ENCODE data around the gene ESPNL.

ESPNL gene

GRCh38 chr2:238091436-238092060 is 8.6 kb upstream of the ESPNL start:
- no peaks in the 10 kb centered on the region for H3K27me3 ChIP-seq (ENCODE audit: insufficient read depth, low read length, poor library complexity)
- no peaks in the 10 kb centered on the region for H3K79me2 ChIP-seq (ENCODE audit: insufficient read depth, low read length)
- H3K36me3 ChIP-seq (ENCODE audit: insufficient read depth, low read length) = peaks cover 43% of the 10 kb centered on the region
- DNase-seq (no peak), ATAC-seq (ENCODE audit: insufficient read depth, low read depth) (no peak)
- H3K4me2 ChIP-seq (ENCODE audit: insufficient read depth, low read length) = no peak overlapping the region
- TF ChIP-seq, protein P1, sequence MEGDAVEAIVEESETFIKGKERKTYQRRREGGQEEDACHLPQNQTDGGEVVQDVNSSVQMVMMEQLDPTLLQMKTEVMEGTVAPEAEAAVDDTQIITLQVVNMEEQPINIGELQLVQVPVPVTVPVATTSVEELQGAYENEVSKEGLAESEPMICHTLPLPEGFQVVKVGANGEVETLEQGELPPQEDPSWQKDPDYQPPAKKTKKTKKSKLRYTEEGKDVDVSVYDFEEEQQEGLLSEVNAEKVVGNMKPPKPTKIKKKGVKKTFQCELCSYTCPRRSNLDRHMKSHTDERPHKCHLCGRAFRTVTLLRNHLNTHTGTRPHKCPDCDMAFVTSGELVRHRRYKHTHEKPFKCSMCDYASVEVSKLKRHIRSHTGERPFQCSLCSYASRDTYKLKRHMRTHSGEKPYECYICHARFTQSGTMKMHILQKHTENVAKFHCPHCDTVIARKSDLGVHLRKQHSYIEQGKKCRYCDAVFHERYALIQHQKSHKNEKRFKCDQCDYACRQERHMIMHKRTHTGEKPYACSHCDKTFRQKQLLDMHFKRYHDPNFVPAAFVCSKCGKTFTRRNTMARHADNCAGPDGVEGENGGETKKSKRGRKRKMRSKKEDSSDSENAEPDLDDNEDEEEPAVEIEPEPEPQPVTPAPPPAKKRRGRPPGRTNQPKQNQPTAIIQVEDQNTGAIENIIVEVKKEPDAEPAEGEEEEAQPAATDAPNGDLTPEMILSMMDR (IDR thresholded peaks at IDR 0.05; ENCODE audit: borderline replicate concordance, extremely low read depth, low read length, poor library complexity, severe bottlenecking) = no peak
- TF ChIP-seq EZH2 (IDR thresholded peaks at IDR 0.05; ENCODE audit: borderline replicate concordance, low read depth, low read length, severe bottlenecking) = no peak
- no peak overlapping the region for H2AFZ ChIP-seq (ENCODE audit: low read depth, low read length)
- no peak overlapping the region for H3K4me3 ChIP-seq (ENCODE audit: low read depth in 1 of 2, low read length in 2 of 2)
- no peak overlapping the region for H3K27ac ChIP-seq (ENCODE audit: low read length)
- H4K20me1 ChIP-seq (ENCODE audit: insufficient read depth, low read length) = no peaks in the 10 kb centered on the region
- no peaks in the 10 kb centered on the region for H3K4me1 ChIP-seq (ENCODE audit: insufficient read depth, low read length)
- no peak overlapping the region for H3K9ac ChIP-seq (ENCODE audit: low read depth, low read length)
- no peaks in the 10 kb centered on the region for H3K9me3 ChIP-seq (ENCODE audit: insufficient read depth, low read length, severe bottlenecking)

- no peaks in the 10 kb centered on the region for H3K4me1 ChIP-seq (ENCODE audit: insufficient read depth, low read length)
- TF ChIP-seq, protein P1 (IDR thresholded peaks at IDR 0.05; ENCODE audit: borderline replicate concordance, extremely low read depth, low read length, poor library complexity, severe bottlenecking) = no peak
- TF ChIP-seq EZH2 (IDR thresholded peaks at IDR 0.05; ENCODE audit: borderline replicate concordance, low read depth, low read length, severe bottlenecking) = no peak
- no peak overlapping the region for H3K27ac ChIP-seq (ENCODE audit: low read length)
- no peak overlapping the region for H2AFZ ChIP-seq (ENCODE audit: low read depth, low read length)
- no peak overlapping the region for H3K4me2 ChIP-seq (ENCODE audit: insufficient read depth, low read length)
- DNase-seq (no peak), ATAC-seq (ENCODE audit: insufficient read depth, low read depth) (peak; percentile 23; the same call in 1 of the 3 replicates)
- no peak overlapping the region for H3K4me3 ChIP-seq (ENCODE audit: low read depth in 1 of 2, low read length in 2 of 2)
- H3K79me2 ChIP-seq (ENCODE audit: insufficient read depth, low read length) = no peaks in the 10 kb centered on the region
- H4K20me1 ChIP-seq (ENCODE audit: insufficient read depth, low read length) = peaks cover 5% of the 10 kb centered on the region; the same call in 1 of the 2 replicates
- no peak overlapping the region for H3K9ac ChIP-seq (ENCODE audit: low read depth, low read length)
- H3K36me3 ChIP-seq (ENCODE audit: insufficient read depth, low read length) = peaks cover 40% of the 10 kb centered on the region
- H3K9me3 ChIP-seq (ENCODE audit: insufficient read depth, low read length, severe bottlenecking) = no peaks in the 10 kb centered on the region
- no peaks in the 10 kb centered on the region for H3K27me3 ChIP-seq (ENCODE audit: insufficient read depth, low read length, poor library complexity)
These were observed 7.6 kb upstream of the ESPNL start for GRCh38 chr2:238092486-238093035.

DNA sequence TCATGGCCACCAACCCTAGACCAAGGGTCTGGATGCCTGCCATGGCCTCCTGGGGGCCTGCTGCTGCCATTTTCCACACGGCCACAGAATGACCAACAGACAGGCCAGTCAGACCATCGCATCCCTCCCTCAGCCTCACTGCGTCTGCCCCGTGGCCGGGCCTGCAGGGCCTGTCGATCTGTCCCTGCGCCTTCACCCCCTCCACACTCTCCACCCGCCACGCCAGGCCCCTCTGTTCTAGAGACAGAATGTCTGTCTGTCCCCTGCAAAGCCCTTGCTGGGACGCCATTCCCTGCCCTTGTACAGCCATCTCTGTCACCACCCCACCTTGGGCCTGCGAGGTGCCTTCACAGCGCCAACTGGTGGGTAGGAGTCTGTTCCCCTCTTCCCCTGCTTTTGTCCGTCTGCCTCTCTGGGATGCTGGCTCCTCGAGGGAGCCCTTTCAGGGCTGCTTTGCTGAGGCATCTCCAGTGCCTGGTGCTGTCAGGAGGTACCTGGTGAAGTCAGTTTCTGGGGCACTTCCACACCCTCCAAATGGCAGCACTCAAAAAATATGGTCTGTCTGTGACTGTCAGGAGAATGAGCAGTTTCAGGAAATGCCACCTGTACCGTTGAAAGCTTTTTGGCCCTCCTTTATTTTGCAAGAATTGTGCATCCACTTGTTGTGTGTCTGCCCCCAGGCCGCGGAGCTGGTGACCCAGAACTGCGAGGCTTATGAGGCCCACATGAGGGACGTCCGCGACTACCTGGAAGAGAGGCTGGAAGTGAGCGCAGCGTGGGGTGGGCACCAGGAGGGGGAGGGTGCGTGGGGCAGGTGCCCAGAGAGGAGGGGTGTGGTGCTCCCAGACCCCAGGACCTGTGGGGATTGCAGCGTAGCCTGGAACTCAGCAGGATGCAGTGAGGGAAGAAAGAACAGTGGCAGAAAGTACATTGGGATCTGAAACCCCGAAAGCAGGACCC is 6.7 kb upstream of the ESPNL start:
- no peak overlapping the region for H3K27ac ChIP-seq (ENCODE audit: low read length)
- no peak overlapping the region for H2AFZ ChIP-seq (ENCODE audit: low read depth, low read length)
- peaks cover 10% of the 10 kb centered on the region for H4K20me1 ChIP-seq (ENCODE audit: insufficient read depth, low read length)
- no peak for TF ChIP-seq EZH2 (IDR thresholded peaks at IDR 0.05; ENCODE audit: borderline replicate concordance, low read depth, low read length, severe bottlenecking)
- TF ChIP-seq, protein P1 (IDR thresholded peaks at IDR 0.05; ENCODE audit: borderline replicate concordance, extremely low read depth, low read length, poor library complexity, severe bottlenecking) = no peak
- ATAC-seq (ENCODE audit: insufficient read depth, low read depth) (no peak), DNase-seq (no peak)
- H3K4me2 ChIP-seq (ENCODE audit: insufficient read depth, low read length) = no peak overlapping the region
- H3K4me1 ChIP-seq (ENCODE audit: insufficient read depth, low read length) = no peaks in the 10 kb centered on the region
- H3K27me3 ChIP-seq (ENCODE audit: insufficient read depth, low read length, poor library complexity) = no peaks in the 10 kb centered on the region
- H3K9ac ChIP-seq (ENCODE audit: low read depth, low read length) = no peak overlapping the region
- no peak overlapping the region for H3K4me3 ChIP-seq (ENCODE audit: low read depth in 1 of 2, low read length in 2 of 2)
- H3K79me2 ChIP-seq (ENCODE audit: insufficient read depth, low read length) = no peaks in the 10 kb centered on the region
- no peaks in the 10 kb centered on the region for H3K9me3 ChIP-seq (ENCODE audit: insufficient read depth, low read length, severe bottlenecking)
- peaks cover 44% of the 10 kb centered on the region for H3K36me3 ChIP-seq (ENCODE audit: insufficient read depth, low read length)

All from DND-41 (cell line).